Measurements from ENCODE around the gene TMEM167B. TPM values are rescaled to one million over a fixed set of nuclear protein-coding genes. Genes with fewer than 3 reads are reported as not detected.

TMEM167B gene
- total and polyA plus RNA-seq, 2 of the 4 experiments (the other 2 are of a cell fraction): 21.6 to 32.1 TPM

GRCh38 chr1:109099938-109100773, 9.6 kb downstream of the TMEM167B start:
- Histone ChIP-seq H3K27ac (ENCODE audit: insufficient read depth, low read length) (peak overlapping the region; percentile 89), H2BK20ac (ENCODE audit: low read depth, low read length) (peak overlapping the region; percentile 94), H4K91ac (ENCODE audit: insufficient read depth, low read depth, low read length) (peak overlapping the region; percentile 83; the same call in 1 of the 2 replicates), H4K8ac (ENCODE audit: low read depth in 2 of 2, low read length in 2 of 2) (peak overlapping the region; percentile 55 to 96), H4K20me1 (ENCODE audit: insufficient read depth, low read length) (peaks cover 7% of the 10 kb centered on the region; the same call in 1 of the 2 replicates), H3K79me1 (ENCODE audit: low read depth in 1 of 2, low read length in 2 of 2) (peaks cover 17 to 50% of the 10 kb centered on the region in 2 experiments), H3K56ac (ENCODE audit: extremely low read depth, insufficient read depth, low read length) (peak overlapping the region; percentile 86), H3K9ac (ENCODE audit: low read depth, low read length) (peak overlapping the region; percentile 92), H3K4me3 (ENCODE audit: insufficient read depth, low read depth, low read length) (peak overlapping the region; percentile 77), H3K9me3 (ENCODE audit: control insufficient read depth, insufficient read depth, low read length) (no peaks in the 10 kb centered on the region), H2BK15ac (ENCODE audit: low read depth, low read length) (peak overlapping the region; percentile 95; the same call in 1 of the 3 replicates), H3K4me2 (ENCODE audit: low read depth, low read length) (peak overlapping the region; percentile 91), H3K27me3 (ENCODE audit: control insufficient read depth, insufficient read depth, low read length) (no peaks in the 10 kb centered on the region), H3K18ac (ENCODE audit: low read depth, low read length) (peak overlapping the region; percentile 55; the same call in 1 of the 2 replicates), H3K4me1 (ENCODE audit: control insufficient read depth, insufficient read depth, low read length) (no peaks in the 10 kb centered on the region), H3K14ac (replicated peaks; ENCODE audit: low read depth, low read length) (peak overlapping the region; percentile 99), H2BK5ac (ENCODE audit: low read depth, low read length, poor library complexity, severe bottlenecking) (peak overlapping the region; percentile 85), H2AFZ (replicated peaks; ENCODE audit: low read length, poor library complexity) (peak overlapping the region; percentile 95), H3K36me3 (ENCODE audit: control insufficient read depth, insufficient read depth, low read length) (peaks cover 2% of the 10 kb centered on the region; the same call in 1 of the 2 replicates), H2BK120ac (ENCODE audit: low read depth, low read length) (peak overlapping the region; percentile 95), H4K5ac (ENCODE audit: low read depth, low read length) (peak overlapping the region; percentile 69), H2AK9ac (replicated peaks; ENCODE audit: low read depth, low read length, poor library complexity) (peak overlapping the region; percentile 99), H3K4ac (ENCODE audit: low read depth, low read length) (peak overlapping the region; percentile 97), H3K23ac (ENCODE audit: low read depth, low read length) (peak overlapping the region; percentile 98), H3K9me1 (ENCODE audit: insufficient read depth, low read length) (peaks cover 4% of the 10 kb centered on the region), H2AK5ac (ENCODE audit: low read depth, low read length) (peak overlapping the region; percentile 96)
- TF ChIP-seq CTCF (conservative IDR thresholded peaks at IDR 0.05; ENCODE audit: low read depth, low read length): peak; percentile 91
- peak; percentile 86 for TF ChIP-seq BHLHE40 (IDR thresholded peaks at IDR 0.05; ENCODE audit: low read depth, low read length)
- peak; percentile 99 for TF ChIP-seq POLR2A (IDR thresholded peaks at IDR 0.05; ENCODE audit: low read depth, low read length)
- peak; percentile 7; the same call in 1 of the 2 replicates for TF ChIP-seq NFE2L2 (IDR thresholded peaks at IDR 0.05; ENCODE audit: low read depth, low read length)
- peak; percentile 58 for TF ChIP-seq RAD21 (IDR thresholded peaks at IDR 0.05; ENCODE audit: low read length)
- TF ChIP-seq SMC3 (IDR thresholded peaks at IDR 0.05; ENCODE audit: low read depth, low read length): peak; percentile 79
- TF ChIP-seq MXI1 (IDR thresholded peaks at IDR 0.05; ENCODE audit: borderline replicate concordance, low read depth, low read length): peak; percentile 67; the same call in 1 of the 2 replicates
- peak; percentile 97 for TF ChIP-seq MAZ (IDR thresholded peaks at IDR 0.05; ENCODE audit: borderline replicate concordance, low read depth, low read length)
- TF ChIP-seq MAFK (IDR thresholded peaks at IDR 0.05; ENCODE audit: low read depth, low read length): no peak
- TF ChIP-seq ELK1 (IDR thresholded peaks at IDR 0.05; ENCODE audit: borderline replicate concordance, low read depth, low read length): no peak
- in situ Hi-C loops (cut with MboI; ENCODE audit: low sequenced_read_pairs) (no loop called here), dilution Hi-C loops (cut with HindIII; ENCODE audit: low sequenced_read_pairs, unreplicated experiment) (no loop called here), intact Hi-C loops (cut with micrococcal nuclease) (loop anchor here (1.0 to 5.0 kb wide), 2 partner anchors 24 to 92 kb away; partner anchors contain the start of gene TAF13)
- BruUV-seq (replicated peaks): TSS peak; percentile 72
- POLR2A ChIA-PET (ENCODE audit: unreplicated experiment): interaction anchor here (0.5 to 1.6 kb wide), 6 partner anchors 10 to 497 kb away, joined by 3 to 6 read pairs (median 4); partner anchors contain the start of gene WDR47
- peak; percentile 98 for ATAC-seq (ENCODE audit: low read depth)
- 1% methylated on average over 18 of the region's 77 CpGs; no CpG with 5 or more reads in 1 of the 2 experiments for WGBS, 2 experiments (ENCODE audit: extremely low coverage in 2 of 2, insufficient read length in 1 of 2)
- DNase-seq: peak; percentile 97
- CTCF ChIA-PET: interaction anchor here (0.6 to 2.4 kb wide), 12 partner anchors 9 to 423 kb away, joined by 3 to 13 read pairs (median 3); partner anchors contain the start of gene TMEM167B
